ENCODE results near the gene SMPD3.

Gene SMPD3

GRCh38 chr16:68403177-68403576, 45.1 kb downstream of the SMPD3 start:
- H3K4me3 ChIP-seq (ENCODE audit: low read length), result no peak overlapping the region
- peaks cover 12% of the 10 kb centered on the region for H3K27me3 ChIP-seq (ENCODE audit: insufficient read depth, low read length)
- H3K36me3 ChIP-seq (ENCODE audit: insufficient read depth, low read length), result no peaks in the 10 kb centered on the region
- peaks cover 13% of the 10 kb centered on the region for H3K4me1 ChIP-seq (ENCODE audit: insufficient read depth, low read length)
- H2AFZ ChIP-seq (ENCODE audit: low read depth, low read length), result no peak overlapping the region
- H3K9me3 ChIP-seq (ENCODE audit: low read length), result no peaks in the 10 kb centered on the region

GRCh38 chr16:68402748-68403040, 45.6 kb downstream of the SMPD3 start:
- H3K36me3 ChIP-seq (ENCODE audit: insufficient read depth, low read length), result no peaks in the 10 kb centered on the region
- H2AFZ ChIP-seq (ENCODE audit: low read depth, low read length), result no peak overlapping the region
- no peak overlapping the region for H3K4me3 ChIP-seq (ENCODE audit: low read length)
- H3K9me3 ChIP-seq (ENCODE audit: low read length), result no peaks in the 10 kb centered on the region
- H3K27me3 ChIP-seq (ENCODE audit: insufficient read depth, low read length), result peaks cover 12% of the 10 kb centered on the region
- H3K4me1 ChIP-seq (ENCODE audit: insufficient read depth, low read length), result peaks cover 13% of the 10 kb centered on the region

- Histone ChIP-seq H3K27me3 (ENCODE audit: insufficient read depth, low read length) (peaks cover 12% of the 10 kb centered on the region), H3K4me3 (ENCODE audit: low read length) (no peak overlapping the region), H3K36me3 (ENCODE audit: insufficient read depth, low read length) (no peaks in the 10 kb centered on the region), H3K4me1 (ENCODE audit: insufficient read depth, low read length) (peaks cover 13% of the 10 kb centered on the region), H3K9me3 (ENCODE audit: low read length) (no peaks in the 10 kb centered on the region), H2AFZ (ENCODE audit: low read depth, low read length) (no peak overlapping the region)
Measured at GRCh38 chr16:68401871-68402747, 46.2 kb downstream of the SMPD3 start.

- H3K9me3 ChIP-seq (ENCODE audit: low read length), result no peaks in the 10 kb centered on the region
- H3K4me1 ChIP-seq (ENCODE audit: insufficient read depth, low read length), result peaks cover 5% of the 10 kb centered on the region
- no peaks in the 10 kb centered on the region for H3K36me3 ChIP-seq (ENCODE audit: insufficient read depth, low read length)
- H2AFZ ChIP-seq (ENCODE audit: low read depth, low read length), result no peak overlapping the region
- peaks cover 15% of the 10 kb centered on the region for H3K27me3 ChIP-seq (ENCODE audit: insufficient read depth, low read length)
- H3K4me3 ChIP-seq (ENCODE audit: low read length), result no peak overlapping the region
Measured at GRCh38 chr16:68400924-68401460, 47.3 kb downstream of the SMPD3 start.

GRCh38 chr16:68400083-68400923, 48.0 kb downstream of the SMPD3 start:
- Histone ChIP-seq H3K27me3 (ENCODE audit: insufficient read depth, low read length) (peaks cover 15% of the 10 kb centered on the region), H3K4me3 (ENCODE audit: low read length) (no peak overlapping the region), H3K4me1 (ENCODE audit: insufficient read depth, low read length) (peaks cover 5% of the 10 kb centered on the region), H3K36me3 (ENCODE audit: insufficient read depth, low read length) (no peaks in the 10 kb centered on the region), H2AFZ (ENCODE audit: low read depth, low read length) (no peak overlapping the region), H3K9me3 (ENCODE audit: low read length) (no peaks in the 10 kb centered on the region)

GRCh38 chr16:68399456-68399855, 48.9 kb downstream of the SMPD3 start:
- no peaks in the 10 kb centered on the region for H3K36me3 ChIP-seq (ENCODE audit: insufficient read depth, low read length)
- H3K9me3 ChIP-seq (ENCODE audit: low read length), result no peaks in the 10 kb centered on the region
- H3K27me3 ChIP-seq (ENCODE audit: insufficient read depth, low read length), result peaks cover 15% of the 10 kb centered on the region
- H3K4me1 ChIP-seq (ENCODE audit: insufficient read depth, low read length), result peaks cover 5% of the 10 kb centered on the region
- no peak overlapping the region for H2AFZ ChIP-seq (ENCODE audit: low read depth, low read length)
- H3K4me3 ChIP-seq (ENCODE audit: low read length), result no peak overlapping the region

- no peak overlapping the region for H2AFZ ChIP-seq (ENCODE audit: low read depth, low read length)
- H3K27me3 ChIP-seq (ENCODE audit: insufficient read depth, low read length), result peaks cover 15% of the 10 kb centered on the region
- H3K9me3 ChIP-seq (ENCODE audit: low read length), result no peaks in the 10 kb centered on the region
- no peak overlapping the region for H3K4me3 ChIP-seq (ENCODE audit: low read length)
- no peaks in the 10 kb centered on the region for H3K36me3 ChIP-seq (ENCODE audit: insufficient read depth, low read length)
- H3K4me1 ChIP-seq (ENCODE audit: insufficient read depth, low read length), result peaks cover 2% of the 10 kb centered on the region
Measured at GRCh38 chr16:68397710-68398201, 50.6 kb downstream of the SMPD3 start.

GRCh38 chr16:68396481-68396880, 51.8 kb downstream of the SMPD3 start:
- H2AFZ ChIP-seq (ENCODE audit: low read depth, low read length), result no peak overlapping the region
- no peaks in the 10 kb centered on the region for H3K36me3 ChIP-seq (ENCODE audit: insufficient read depth, low read length)
- no peak overlapping the region for H3K4me3 ChIP-seq (ENCODE audit: low read length)
- no peaks in the 10 kb centered on the region for H3K9me3 ChIP-seq (ENCODE audit: low read length)
- H3K4me1 ChIP-seq (ENCODE audit: insufficient read depth, low read length), result no peaks in the 10 kb centered on the region
- H3K27me3 ChIP-seq (ENCODE audit: insufficient read depth, low read length), result peaks cover 9% of the 10 kb centered on the region

- H3K36me3 ChIP-seq (ENCODE audit: insufficient read depth, low read length), result no peaks in the 10 kb centered on the region
- H3K4me1 ChIP-seq (ENCODE audit: insufficient read depth, low read length), result no peaks in the 10 kb centered on the region
- H2AFZ ChIP-seq (ENCODE audit: low read depth, low read length), result no peak overlapping the region
- peaks cover 9% of the 10 kb centered on the region for H3K27me3 ChIP-seq (ENCODE audit: insufficient read depth, low read length)
- no peak overlapping the region for H3K4me3 ChIP-seq (ENCODE audit: low read length)
- H3K9me3 ChIP-seq (ENCODE audit: low read length), result no peaks in the 10 kb centered on the region
Measured at GRCh38 chr16:68395815-68396214, 52.5 kb downstream of the SMPD3 start.

- no peaks in the 10 kb centered on the region for H3K9me3 ChIP-seq (ENCODE audit: low read length)
- no peak overlapping the region for H3K4me3 ChIP-seq (ENCODE audit: low read length)
- peaks cover 9% of the 10 kb centered on the region for H3K27me3 ChIP-seq (ENCODE audit: insufficient read depth, low read length)
- no peaks in the 10 kb centered on the region for H3K4me1 ChIP-seq (ENCODE audit: insufficient read depth, low read length)
- no peak overlapping the region for H2AFZ ChIP-seq (ENCODE audit: low read depth, low read length)
- H3K36me3 ChIP-seq (ENCODE audit: insufficient read depth, low read length), result no peaks in the 10 kb centered on the region
Measured at GRCh38 chr16:68395167-68395786, 53.0 kb downstream of the SMPD3 start.

GRCh38 chr16:68393333-68393732, 55.0 kb downstream of the SMPD3 start:
- H3K27me3 ChIP-seq (ENCODE audit: insufficient read depth, low read length), result peaks cover 3% of the 10 kb centered on the region
- no peaks in the 10 kb centered on the region for H3K36me3 ChIP-seq (ENCODE audit: insufficient read depth, low read length)

GRCh38 chr16:68389750-68390371, 58.4 kb downstream of the SMPD3 start:
- Histone ChIP-seq H3K9me3 (ENCODE audit: low read length) (no peaks in the 10 kb centered on the region), H3K27me3 (ENCODE audit: insufficient read depth, low read length) (no peaks in the 10 kb centered on the region), H3K4me3 (ENCODE audit: low read length) (no peak overlapping the region)

More at GRCh38 chr16:68393333-68393732, 55.0 kb downstream of the SMPD3 start:
- no peak overlapping the region for H3K4me3 ChIP-seq (ENCODE audit: low read length)
- no peaks in the 10 kb centered on the region for H3K4me1 ChIP-seq (ENCODE audit: insufficient read depth, low read length)
- H3K9me3 ChIP-seq (ENCODE audit: low read length), result no peaks in the 10 kb centered on the region
- no peak overlapping the region for H2AFZ ChIP-seq (ENCODE audit: low read depth, low read length)

More at GRCh38 chr16:68389750-68390371, 58.4 kb downstream of the SMPD3 start:
- Histone ChIP-seq H3K4me1 (ENCODE audit: insufficient read depth, low read length) (peaks cover 1% of the 10 kb centered on the region), H3K36me3 (ENCODE audit: insufficient read depth, low read length) (no peaks in the 10 kb centered on the region), H2AFZ (ENCODE audit: low read depth, low read length) (no peak overlapping the region)
